ENCODE data around the gene GPR108. TPM values are rescaled to one million over a fixed set of nuclear protein-coding genes. Genes with fewer than 3 reads are reported as not detected.
A peak's percentile ranks its signal among the peaks of the same experiment; 100 is the strongest.

GPR108 gene
- polyA plus RNA-seq, 3 donors, result 90.9 to 147 (median 129) TPM

GRCh38 chr19:6685482-6685881 lies 51.9 kb downstream of the GPR108 start:
- no peaks in the 10 kb centered on the region for H3K79me2 ChIP-seq (ENCODE audit: insufficient read depth, low read length)
- DNase-seq, result no peak
- peaks cover 18 to 35% (median 32%) of the 10 kb centered on the region in 3 donors for H3K27me3 Mint-ChIP-seq (ENCODE audit: low read depth in 3 of 3)
- H3K27ac Mint-ChIP-seq, result peak overlapping the region in 1 of 7 donors; percentile 38
- intact Hi-C loops (cut with micrococcal nuclease), result loop anchor here in 1 of 2 donors (5.0 kb wide), 1 partner anchor 37 kb away; the partner anchor contains the start of gene C3
- peaks cover under 1 to 5% of the 10 kb centered on the region in 2 donors for H3K9me3 ChIP-seq (replicated peaks in 1 of 2; ENCODE audit: control insufficient read depth in 1 of 2, insufficient read depth in 1 of 2, low read length in 2 of 2)
- H4K20me1 ChIP-seq (ENCODE audit: insufficient read depth, low read length), result no peaks in the 10 kb centered on the region
- H3K9ac ChIP-seq (ENCODE audit: insufficient read depth, low read length, poor library complexity, severe bottlenecking), result no peak overlapping the region
- peaks cover 17 to 22% of the 10 kb centered on the region in 2 donors for H3K4me1 ChIP-seq (ENCODE audit: control insufficient read depth in 1 of 2, insufficient read depth in 2 of 2, low read length in 2 of 2)
- H2AFZ ChIP-seq (ENCODE audit: insufficient read depth, low read depth, low read length, poor library complexity, severe bottlenecking), result no peak overlapping the region
- no peak overlapping the region for H3K4me3 Mint-ChIP-seq
- peaks cover 0 to 5% of the 10 kb centered on the region in 2 donors for H3K36me3 Mint-ChIP-seq
- 88% methylated on average over 3 of the region's 4 CpGs for WGBS (ENCODE audit: insufficient coverage)
- H3K36me3 ChIP-seq (replicated peaks in 1 of 2; ENCODE audit: control insufficient read depth in 1 of 2, insufficient read depth in 2 of 2, low read length in 2 of 2), result no peaks in the 10 kb centered on the region
- H3K4me3 ChIP-seq (replicated peaks in 1 of 3; ENCODE audit: low read depth in 2 of 3, low read length in 3 of 3), result no peak overlapping the region
- no peak overlapping the region for H3K4me2 ChIP-seq (replicated peaks; ENCODE audit: extremely low read depth, low read length, poor library complexity, severe bottlenecking)
- no peak overlapping the region for H3K27ac ChIP-seq (ENCODE audit: low read depth in 1 of 2, low read length in 2 of 2)
- H3K4me1 Mint-ChIP-seq, result peaks cover 19% of the 10 kb centered on the region
- H3K27me3 ChIP-seq (ENCODE audit: control insufficient read depth in 2 of 2, insufficient read depth in 2 of 2, low read length in 2 of 2), result peaks cover 9 to 18% of the 10 kb centered on the region in 2 donors
- H3K9me3 Mint-ChIP-seq, result peaks cover 3 to 11% (median 6%) of the 10 kb centered on the region in 7 donors
- TF ChIP-seq, protein P1, sequence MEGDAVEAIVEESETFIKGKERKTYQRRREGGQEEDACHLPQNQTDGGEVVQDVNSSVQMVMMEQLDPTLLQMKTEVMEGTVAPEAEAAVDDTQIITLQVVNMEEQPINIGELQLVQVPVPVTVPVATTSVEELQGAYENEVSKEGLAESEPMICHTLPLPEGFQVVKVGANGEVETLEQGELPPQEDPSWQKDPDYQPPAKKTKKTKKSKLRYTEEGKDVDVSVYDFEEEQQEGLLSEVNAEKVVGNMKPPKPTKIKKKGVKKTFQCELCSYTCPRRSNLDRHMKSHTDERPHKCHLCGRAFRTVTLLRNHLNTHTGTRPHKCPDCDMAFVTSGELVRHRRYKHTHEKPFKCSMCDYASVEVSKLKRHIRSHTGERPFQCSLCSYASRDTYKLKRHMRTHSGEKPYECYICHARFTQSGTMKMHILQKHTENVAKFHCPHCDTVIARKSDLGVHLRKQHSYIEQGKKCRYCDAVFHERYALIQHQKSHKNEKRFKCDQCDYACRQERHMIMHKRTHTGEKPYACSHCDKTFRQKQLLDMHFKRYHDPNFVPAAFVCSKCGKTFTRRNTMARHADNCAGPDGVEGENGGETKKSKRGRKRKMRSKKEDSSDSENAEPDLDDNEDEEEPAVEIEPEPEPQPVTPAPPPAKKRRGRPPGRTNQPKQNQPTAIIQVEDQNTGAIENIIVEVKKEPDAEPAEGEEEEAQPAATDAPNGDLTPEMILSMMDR (IDR thresholded peaks at IDR 0.05), result no peak

GRCh38 chr19:6683971-6684370 lies 53.4 kb downstream of the GPR108 start:
- no peak overlapping the region for H3K4me3 Mint-ChIP-seq
- no peak overlapping the region for H3K27ac ChIP-seq (ENCODE audit: low read depth in 1 of 2, low read length in 2 of 2)
- intact Hi-C loops (cut with micrococcal nuclease), result no loop called here
- peaks cover 18 to 36% (median 23%) of the 10 kb centered on the region in 3 donors for H3K27me3 Mint-ChIP-seq (ENCODE audit: low read depth in 3 of 3)
- H3K4me1 Mint-ChIP-seq, result peaks cover 27% of the 10 kb centered on the region
- H3K4me1 ChIP-seq (ENCODE audit: control insufficient read depth in 1 of 2, insufficient read depth in 2 of 2, low read length in 2 of 2), result peaks cover 17 to 22% of the 10 kb centered on the region in 2 donors
- peaks cover 3 to 9% of the 10 kb centered on the region in 2 donors for H3K9me3 ChIP-seq (replicated peaks in 1 of 2; ENCODE audit: control insufficient read depth in 1 of 2, insufficient read depth in 1 of 2, low read length in 2 of 2)
- H3K36me3 Mint-ChIP-seq, result peaks cover 0 to 5% of the 10 kb centered on the region in 2 donors
- TF ChIP-seq, protein P1 (IDR thresholded peaks at IDR 0.05), result no peak
- WGBS (ENCODE audit: insufficient coverage), result 100% methylated on average over 3 of the region's 4 CpGs
- peak overlapping the region in 1 of 7 donors; percentile 21 for H3K27ac Mint-ChIP-seq
- H3K36me3 ChIP-seq (replicated peaks in 1 of 2; ENCODE audit: control insufficient read depth in 1 of 2, insufficient read depth in 2 of 2, low read length in 2 of 2), result no peaks in the 10 kb centered on the region
- H3K4me2 ChIP-seq (replicated peaks; ENCODE audit: extremely low read depth, low read length, poor library complexity, severe bottlenecking), result no peak overlapping the region
- H3K4me3 ChIP-seq (replicated peaks in 1 of 3; ENCODE audit: low read depth in 2 of 3, low read length in 3 of 3), result no peak overlapping the region
- H3K9me3 Mint-ChIP-seq, result peaks cover 5 to 19% (median 11%) of the 10 kb centered on the region in 7 donors
- no peak overlapping the region for H2AFZ ChIP-seq (ENCODE audit: insufficient read depth, low read depth, low read length, poor library complexity, severe bottlenecking)
- H4K20me1 ChIP-seq (ENCODE audit: insufficient read depth, low read length), result no peaks in the 10 kb centered on the region
- peaks cover 11 to 21% of the 10 kb centered on the region in 2 donors for H3K27me3 ChIP-seq (ENCODE audit: control insufficient read depth in 2 of 2, insufficient read depth in 2 of 2, low read length in 2 of 2)
- H3K9ac ChIP-seq (ENCODE audit: insufficient read depth, low read length, poor library complexity, severe bottlenecking), result no peak overlapping the region
- no peak for DNase-seq
- H3K79me2 ChIP-seq (ENCODE audit: insufficient read depth, low read length), result no peaks in the 10 kb centered on the region

Data from CD14-positive monocyte (primary cell).